Stimulated activated naive CD8-positive, alpha-beta T cell treated with anti-CD3 and anti-CD28 coated beads, Interleukin-15, Interleukin-2, amounts not matched to agents 100 ng/mL and 50 ng/mL, for 24 hours (primary cell): ENCODE results near the gene RNF103.

Source experiments
- H3K27ac Mint-ChIP-seq: one replicate; pipeline ENCODE4 v1.8.0; 2021; ENCODE audit warnings: mild to moderate bottlenecking, mixed read lengths
- H3K27me3 Mint-ChIP-seq: one replicate; pipeline ENCODE4 v1.8.0; 2021; ENCODE audit warnings: mixed read lengths
- H3K36me3 Mint-ChIP-seq: one replicate; pipeline ENCODE4 v1.8.0; 2021; ENCODE audit warnings: low read depth, mixed read lengths
- H3K4me1 Mint-ChIP-seq: one replicate; pipeline ENCODE4 v1.8.0; 2021; ENCODE audit warnings: low read depth, mixed read lengths
- H3K4me3 Mint-ChIP-seq: one replicate; pipeline ENCODE4 v1.8.0; 2021; ENCODE audit warnings: mild to moderate bottlenecking, mixed read lengths
- H3K9me3 Mint-ChIP-seq: one replicate; pipeline ENCODE4 v1.8.0; 2021; ENCODE audit warnings: mixed read lengths

RNF103 gene

DNA sequence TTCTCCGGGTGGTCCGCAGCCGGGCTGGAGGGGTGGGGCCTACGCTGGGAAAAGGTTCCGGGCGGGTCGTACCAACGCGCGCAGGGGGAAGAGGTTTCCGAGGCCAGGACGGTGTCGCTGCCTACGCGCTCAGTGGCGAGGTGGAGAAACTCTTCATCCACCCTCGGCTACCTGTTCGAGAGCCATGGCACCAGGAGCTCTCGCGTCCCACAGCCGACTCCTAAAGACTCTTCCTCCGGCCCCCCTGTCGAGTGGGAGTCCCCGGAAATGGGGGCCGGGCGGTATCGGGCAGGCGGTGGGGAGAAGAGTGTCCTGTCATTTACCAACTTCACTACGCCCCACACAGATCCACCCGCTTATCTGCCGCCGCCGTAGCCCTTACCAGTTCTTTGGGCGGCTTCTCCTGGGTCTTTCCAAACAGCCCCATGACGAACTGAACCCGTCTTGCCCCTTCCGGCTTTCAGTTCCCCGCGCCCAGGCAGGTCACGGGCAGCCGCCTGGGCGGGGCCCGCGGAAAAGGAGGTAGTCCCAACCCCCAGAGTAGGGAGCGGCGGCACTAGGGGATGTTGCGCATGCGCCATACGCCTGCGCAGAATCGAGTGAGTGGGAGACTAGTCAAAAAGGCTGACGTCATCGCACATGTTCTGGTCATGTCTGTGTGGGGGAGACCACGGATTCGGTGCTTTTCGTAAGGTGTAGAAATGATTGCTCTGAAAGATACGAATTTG, 60.6 kb downstream of the RNF103 start, which contains the start of gene CHMP3:
CHMP3 (minus strand) TSS at position 522 of the 728 bp plus-strand sequence; CDS start at position 427, 95 bp downstream.
- peak within 1 kb of the TSS; percentile 97 for H3K27ac Mint-ChIP-seq
- H3K9me3 Mint-ChIP-seq: no peaks in the 10 kb centered on the region
- H3K27me3 Mint-ChIP-seq: peaks cover 4% of the 10 kb centered on the region
- peak within 1 kb of the TSS; percentile 94 for H3K4me3 Mint-ChIP-seq
- peaks cover 32% of the 10 kb centered on the region for H3K4me1 Mint-ChIP-seq
- peaks cover 8% of the 10 kb centered on the region for H3K36me3 Mint-ChIP-seq

DNA sequence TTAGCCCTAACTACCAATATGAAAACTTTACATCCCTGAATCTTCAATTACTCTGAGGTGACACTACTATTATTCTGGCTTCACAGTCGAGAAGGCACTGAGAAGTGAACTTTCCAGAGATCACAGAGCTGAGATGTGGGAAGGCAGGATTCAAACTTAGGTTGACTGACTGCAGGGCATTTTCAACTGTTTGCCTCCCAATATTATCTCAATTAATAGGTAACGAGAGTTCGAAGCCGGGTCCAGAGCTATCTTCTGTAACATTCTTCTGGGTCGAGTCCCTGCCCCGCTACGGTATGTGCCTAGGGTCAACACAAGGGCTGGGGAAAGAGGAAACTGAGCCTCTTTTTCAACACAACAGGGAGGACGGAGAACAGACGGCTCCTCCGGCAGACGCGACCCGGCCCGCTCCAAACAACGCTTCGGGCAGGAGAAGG, 61.2 kb downstream of the RNF103 start:
- H3K27ac Mint-ChIP-seq: peak overlapping the region; percentile 97
- peaks cover 4% of the 10 kb centered on the region for H3K27me3 Mint-ChIP-seq
- H3K4me1 Mint-ChIP-seq: peaks cover 32% of the 10 kb centered on the region
- peak overlapping the region; percentile 94 for H3K4me3 Mint-ChIP-seq
- H3K36me3 Mint-ChIP-seq: peaks cover 8% of the 10 kb centered on the region
- no peaks in the 10 kb centered on the region for H3K9me3 Mint-ChIP-seq

DNA sequence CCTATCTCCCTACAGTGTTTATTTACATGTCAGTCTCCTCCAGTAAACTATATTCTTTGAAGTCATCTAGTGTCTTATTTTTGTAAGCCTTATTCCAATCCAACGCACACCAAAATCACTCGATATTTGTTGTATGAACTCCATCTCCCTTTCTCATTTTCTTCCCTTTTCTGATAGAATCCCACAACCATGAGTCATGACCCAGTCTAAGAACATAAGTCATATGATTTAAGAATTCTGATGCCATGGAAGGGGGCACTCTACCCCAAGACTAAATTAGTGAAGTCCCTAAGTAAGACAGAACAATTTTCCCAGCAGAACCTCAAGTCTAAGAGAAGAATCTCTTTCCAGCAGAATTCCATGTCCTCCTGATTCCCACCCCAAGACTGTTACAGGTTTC, 65.8 kb downstream of the RNF103 start:
- Mint-ChIP-seq H3K36me3 (peaks cover 13% of the 10 kb centered on the region), H3K4me1 (peaks cover 46% of the 10 kb centered on the region), H3K27ac (no peak overlapping the region), H3K27me3 (no peaks in the 10 kb centered on the region), H3K4me3 (no peak overlapping the region), H3K9me3 (no peaks in the 10 kb centered on the region)

DNA sequence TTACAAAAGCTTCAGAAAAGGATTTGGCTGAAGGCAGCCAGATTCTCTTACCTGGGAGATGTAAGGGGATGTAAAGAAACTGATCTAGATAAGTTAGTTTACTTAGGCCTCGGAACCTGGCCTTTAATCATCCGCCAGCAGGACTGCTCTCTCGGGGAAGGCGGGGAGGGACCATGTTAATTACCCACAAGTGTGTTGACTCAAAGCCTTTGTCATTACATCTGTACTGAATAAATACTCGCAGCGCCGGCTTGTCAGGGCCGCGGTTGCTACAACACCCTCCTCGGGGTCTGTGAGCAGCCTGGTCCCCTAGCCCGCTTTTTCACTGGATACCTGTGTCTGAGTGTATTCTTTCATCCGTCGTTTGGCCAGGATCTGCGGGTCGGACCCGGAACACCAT, 67.2 kb downstream of the RNF103 start:
- Mint-ChIP-seq H3K27ac (no peak overlapping the region), H3K27me3 (no peaks in the 10 kb centered on the region), H3K36me3 (peaks cover 23% of the 10 kb centered on the region), H3K4me3 (no peak overlapping the region), H3K4me1 (peaks cover 43% of the 10 kb centered on the region), H3K9me3 (no peaks in the 10 kb centered on the region)
